ENCODE results near the gene PALLD. TPM values are rescaled to one million over a fixed set of nuclear protein-coding genes. Genes with fewer than 3 reads are reported as not detected.

The PALLD gene
- total RNA-seq, 4 donors from 2014 or later: 266 to 761 (median 441) TPM

- H3K4me1 ChIP-seq: peaks cover 0 to 6% of the 10 kb centered on the region in 2 donors
- DNase-seq: peak in 1 of 2 donors; percentile 68
- no peaks in the 10 kb centered on the region for H3K36me3 ChIP-seq
- intact Hi-C loops (cut with DNase I; ENCODE audit: low total_unique reads): loop anchor here (5.0 to 10.0 kb wide), 2 partner anchors 52 to 66 kb away; no protein-coding TSS in a partner anchor
- no peaks in the 10 kb centered on the region for H3K9me3 ChIP-seq
- H3K4me3 ChIP-seq: no peak overlapping the region
- no peak for TF ChIP-seq POLR2A (IDR thresholded peaks at IDR 0.05)
- peak in 1 of 4 experiments; percentile 4 for TF ChIP-seq CTCF (IDR thresholded peaks at IDR 0.05)
- peak overlapping the region; percentile 79 to 90 for H3K27ac ChIP-seq
- no peaks in the 10 kb centered on the region for H3K27me3 ChIP-seq
Observed at GRCh38 chr4:168766604-168767316, 269.9 kb downstream of the PALLD start.

- Histone ChIP-seq H3K9me3 (no peaks in the 10 kb centered on the region), H3K4me1 (peaks cover 0 to 6% of the 10 kb centered on the region in 2 donors), H3K4me3 (no peak overlapping the region), H3K36me3 (no peaks in the 10 kb centered on the region), H3K27me3 (no peaks in the 10 kb centered on the region), H3K27ac (peak overlapping the region; percentile 79 to 90)
- TF ChIP-seq POLR2A (IDR thresholded peaks at IDR 0.05) (no peak), CTCF (IDR thresholded peaks at IDR 0.05) (no peak)
- DNase-seq: peak in 1 of 2 donors; percentile 69
- intact Hi-C loops (cut with DNase I; ENCODE audit: low total_unique reads): loop anchor here (5.0 to 10.0 kb wide), 2 partner anchors 55 to 63 kb away; no protein-coding TSS in a partner anchor
Observed at GRCh38 chr4:168769416-168769815, 272.6 kb downstream of the PALLD start.

GRCh38 chr4:168769837-168770236 lies 273.0 kb downstream of the PALLD start:
- Histone ChIP-seq H3K36me3 (no peaks in the 10 kb centered on the region), H3K27me3 (no peaks in the 10 kb centered on the region), H3K4me1 (peaks cover 0 to 6% of the 10 kb centered on the region in 2 donors), H3K4me3 (no peak overlapping the region), H3K27ac (peak overlapping the region; percentile 79 to 90), H3K9me3 (no peaks in the 10 kb centered on the region)
- intact Hi-C loops (cut with DNase I; ENCODE audit: low total_unique reads): loop anchor here (5.0 to 10.0 kb wide), 2 partner anchors 55 to 62 kb away; no protein-coding TSS in a partner anchor
- DNase-seq: no peak
- TF ChIP-seq POLR2A (IDR thresholded peaks at IDR 0.05): no peak
- TF ChIP-seq CTCF (IDR thresholded peaks at IDR 0.05): no peak

- peaks cover 0 to 7% of the 10 kb centered on the region in 2 donors for H3K9me3 ChIP-seq
- peak overlapping the region; percentile 79 to 90 for H3K27ac ChIP-seq
- TF ChIP-seq CTCF (IDR thresholded peaks at IDR 0.05) (no peak), POLR2A (IDR thresholded peaks at IDR 0.05) (no peak)
- peaks cover 0 to 6% of the 10 kb centered on the region in 2 donors for H3K4me1 ChIP-seq
- no peaks in the 10 kb centered on the region for H3K27me3 ChIP-seq
- no peak for DNase-seq
- intact Hi-C loops (cut with DNase I; ENCODE audit: low total_unique reads): no loop called here
- no peak overlapping the region for H3K4me3 ChIP-seq
- no peaks in the 10 kb centered on the region for H3K36me3 ChIP-seq
Observed at GRCh38 chr4:168771251-168771650, 274.4 kb downstream of the PALLD start.
